Measurements from ENCODE around the gene SNPH.
A peak's percentile ranks its signal among the peaks of the same experiment; 100 is the strongest.

DNA sequence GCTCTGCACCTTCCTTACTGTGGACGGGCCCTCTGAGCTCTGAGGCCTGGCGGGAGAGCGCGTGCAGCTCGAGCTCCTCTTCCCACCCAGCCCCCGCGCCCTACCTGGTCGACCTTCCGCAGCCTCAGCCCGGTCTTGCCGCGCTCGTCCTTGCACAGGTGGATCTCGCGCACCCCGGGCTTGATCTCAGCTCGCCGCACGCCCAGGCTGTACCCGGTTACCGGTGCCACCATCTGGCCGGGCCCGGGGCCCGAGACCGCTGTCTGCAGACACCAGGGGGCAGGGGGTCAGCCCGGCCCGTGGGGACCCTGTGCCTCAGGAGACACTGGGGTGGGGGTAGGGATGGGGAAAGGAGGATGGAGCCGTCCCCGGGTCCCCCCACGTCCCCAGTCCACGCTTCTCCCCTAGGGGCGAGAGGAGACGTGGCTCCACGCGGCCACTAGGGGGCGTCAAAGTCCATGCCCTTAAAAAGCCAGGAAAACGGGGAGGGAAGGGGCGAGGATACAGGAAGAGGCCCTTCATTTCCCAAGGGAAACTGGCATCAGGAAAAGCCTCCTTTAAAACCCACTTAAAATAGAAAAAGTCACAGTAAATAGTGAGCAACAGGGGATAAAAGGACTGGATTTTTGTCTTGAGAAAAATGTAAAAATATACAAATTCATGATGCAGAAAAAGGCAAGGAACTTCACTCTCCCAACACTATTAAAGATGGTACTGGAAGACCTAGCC, 47.3 kb downstream of the SNPH start:
- TF ChIP-seq, protein P1, sequence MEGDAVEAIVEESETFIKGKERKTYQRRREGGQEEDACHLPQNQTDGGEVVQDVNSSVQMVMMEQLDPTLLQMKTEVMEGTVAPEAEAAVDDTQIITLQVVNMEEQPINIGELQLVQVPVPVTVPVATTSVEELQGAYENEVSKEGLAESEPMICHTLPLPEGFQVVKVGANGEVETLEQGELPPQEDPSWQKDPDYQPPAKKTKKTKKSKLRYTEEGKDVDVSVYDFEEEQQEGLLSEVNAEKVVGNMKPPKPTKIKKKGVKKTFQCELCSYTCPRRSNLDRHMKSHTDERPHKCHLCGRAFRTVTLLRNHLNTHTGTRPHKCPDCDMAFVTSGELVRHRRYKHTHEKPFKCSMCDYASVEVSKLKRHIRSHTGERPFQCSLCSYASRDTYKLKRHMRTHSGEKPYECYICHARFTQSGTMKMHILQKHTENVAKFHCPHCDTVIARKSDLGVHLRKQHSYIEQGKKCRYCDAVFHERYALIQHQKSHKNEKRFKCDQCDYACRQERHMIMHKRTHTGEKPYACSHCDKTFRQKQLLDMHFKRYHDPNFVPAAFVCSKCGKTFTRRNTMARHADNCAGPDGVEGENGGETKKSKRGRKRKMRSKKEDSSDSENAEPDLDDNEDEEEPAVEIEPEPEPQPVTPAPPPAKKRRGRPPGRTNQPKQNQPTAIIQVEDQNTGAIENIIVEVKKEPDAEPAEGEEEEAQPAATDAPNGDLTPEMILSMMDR (conservative IDR thresholded peaks at IDR 0.05; ENCODE audit: low read depth, low read length): peak; percentile 95
- TF ChIP-seq POLR2A (IDR thresholded peaks at IDR 0.05; ENCODE audit: low read depth, low read length): no peak
- peak; percentile 95 for TF ChIP-seq SMC3 (IDR thresholded peaks at IDR 0.05; ENCODE audit: low read depth, low read length)
- TF ChIP-seq RAD21 (IDR thresholded peaks at IDR 0.05; ENCODE audit: low read length): peak; percentile 93
- no peak for TF ChIP-seq BHLHE40 (IDR thresholded peaks at IDR 0.05; ENCODE audit: low read depth, low read length)
- TF ChIP-seq CHD1 (IDR thresholded peaks at IDR 0.05; ENCODE audit: low read depth, low read length): no peak
- no peak for TF ChIP-seq MAFK (IDR thresholded peaks at IDR 0.05; ENCODE audit: low read depth, low read length)
- no peak for TF ChIP-seq MXI1 (IDR thresholded peaks at IDR 0.05; ENCODE audit: borderline replicate concordance, low read depth, low read length)
- TF ChIP-seq, protein P2, sequence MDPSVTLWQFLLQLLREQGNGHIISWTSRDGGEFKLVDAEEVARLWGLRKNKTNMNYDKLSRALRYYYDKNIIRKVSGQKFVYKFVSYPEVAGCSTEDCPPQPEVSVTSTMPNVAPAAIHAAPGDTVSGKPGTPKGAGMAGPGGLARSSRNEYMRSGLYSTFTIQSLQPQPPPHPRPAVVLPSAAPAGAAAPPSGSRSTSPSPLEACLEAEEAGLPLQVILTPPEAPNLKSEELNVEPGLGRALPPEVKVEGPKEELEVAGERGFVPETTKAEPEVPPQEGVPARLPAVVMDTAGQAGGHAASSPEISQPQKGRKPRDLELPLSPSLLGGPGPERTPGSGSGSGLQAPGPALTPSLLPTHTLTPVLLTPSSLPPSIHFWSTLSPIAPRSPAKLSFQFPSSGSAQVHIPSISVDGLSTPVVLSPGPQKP (IDR thresholded peaks at IDR 0.05; ENCODE audit: borderline replicate concordance, low read depth, low read length): no peak

Measured in IMR-90 (cell line).